Neutrophil (primary cell): ENCODE data around the gene MGRN1.

ENCODE experiments used
- H3K27ac ChIP-seq: fragments of 200-600 bp; sonication (generic); 2 replicates; pipeline ENCODE4 v1.5.1; 2016; ENCODE audit warnings: mild to moderate bottlenecking, moderate library complexity
- H3K27me3 ChIP-seq: fragments of 200-600 bp; sonication (generic); 2 replicates; pipeline ENCODE4 v1.6.0; 2016; ENCODE audit warnings: mild to moderate bottlenecking
- H3K36me3 ChIP-seq: fragments of 200-600 bp; sonication (generic); 2 replicates; pipeline ENCODE4 v1.5.1; 2017
- H3K4me1 ChIP-seq, 2 experiments: fragments of 200-600 bp in 1 of 2; sonication (generic) in 1 of 2; 1 replicate in 1 of 2; 2 replicates in 1 of 2; pipeline versions ENCODE4 v1.5.1 to v1.6.1; 2013 to 2016; ENCODE audit warnings: low read depth in 1 of 2, low read length in 1 of 2, mild to moderate bottlenecking in 1 of 2, moderate library complexity in 1 of 2; ENCODE audit not compliant: control insufficient read depth in 1 of 2, insufficient read depth in 1 of 2
- H3K4me3 ChIP-seq, 2 experiments: fragments of 200-600 bp in 1 of 2; sonication (generic) in 1 of 2; 1 replicate in 1 of 2; 2 replicates in 1 of 2; pipeline ENCODE4 v1.5.1; 2013 to 2016; ENCODE audit warnings: low read depth in 1 of 2, low read length in 1 of 2, mild to moderate bottlenecking in 1 of 2, moderate library complexity in 1 of 2
- H3K9me3 ChIP-seq: fragments of 200-600 bp; sonication (generic); 2 replicates; pipeline ENCODE4 v1.5.1; 2016
- CTCF ChIP-seq: fragments of 200-600 bp; sonication (generic); IDR thresholded peaks from 2 replicates; pipeline ENCODE4 v1.5.1; 2016; ENCODE audit warnings: antibody characterized with exemption

MGRN1 gene

DNA sequence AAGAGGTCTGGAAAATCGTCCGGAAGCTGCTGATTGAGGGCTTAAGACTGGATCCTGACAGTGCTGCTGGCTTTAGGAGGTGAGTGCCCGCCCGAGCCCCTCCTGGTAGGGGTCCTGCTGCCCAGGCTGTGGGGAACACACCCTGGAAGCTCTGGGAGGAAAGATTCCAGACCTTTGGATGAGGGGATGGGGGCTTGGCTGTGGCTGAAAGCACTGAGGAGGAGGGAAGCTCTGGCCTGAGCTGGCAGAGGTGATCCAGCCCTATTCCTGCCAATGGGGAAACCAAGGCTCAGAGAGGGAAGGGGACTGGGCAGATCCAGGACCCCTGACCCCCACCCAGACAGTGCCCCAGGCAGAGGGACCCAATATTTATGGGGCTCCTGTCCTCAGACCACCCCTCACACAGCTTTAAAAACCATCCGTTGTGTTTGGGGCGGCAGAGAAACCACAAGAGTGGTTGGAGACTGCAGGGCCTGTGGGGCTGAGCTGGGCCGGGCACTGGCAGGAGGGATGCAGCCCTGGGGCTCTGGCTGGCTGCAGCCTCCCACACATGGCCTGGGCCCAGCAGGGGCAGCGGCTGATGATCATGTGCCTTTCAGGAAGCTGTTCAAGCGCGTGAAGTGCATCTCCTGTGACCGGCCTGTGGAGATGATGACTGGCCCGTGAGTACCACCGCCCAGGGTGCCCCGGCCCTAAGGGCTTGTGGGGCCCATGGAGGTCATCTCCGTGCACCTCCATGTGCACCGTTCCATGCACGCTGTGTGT is 32.7 kb upstream of the MGRN1 start:
- H3K27me3 ChIP-seq: peaks cover 5% of the 10 kb centered on the region
- no peaks in the 10 kb centered on the region for H3K4me1 ChIP-seq
- H3K27ac ChIP-seq: no peak overlapping the region
- no peak overlapping the region for H3K4me3 ChIP-seq
- H3K9me3 ChIP-seq: no peaks in the 10 kb centered on the region
- H3K36me3 ChIP-seq: no peaks in the 10 kb centered on the region
- TF ChIP-seq CTCF: no peak

DNA sequence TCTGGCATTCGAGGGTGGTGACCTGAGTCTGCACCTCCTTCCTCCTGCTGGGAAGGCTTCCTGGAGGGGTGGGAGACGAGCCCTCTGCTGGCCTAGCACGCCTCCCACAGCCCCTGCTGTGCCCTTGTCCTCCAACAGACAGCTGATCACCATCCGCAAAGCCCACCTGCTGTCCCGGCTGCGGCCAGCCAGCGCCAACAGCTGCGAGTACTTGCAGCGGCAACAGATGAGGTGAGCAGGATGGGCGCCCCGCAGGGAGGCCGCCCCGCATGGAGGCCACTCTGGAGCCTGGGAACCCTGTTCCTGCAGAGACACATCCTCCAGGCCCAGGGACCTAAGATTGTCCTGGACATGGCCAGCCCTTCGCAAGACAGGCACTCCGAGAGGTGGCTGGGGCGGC is 31.5 kb upstream of the MGRN1 start:
- no peak for TF ChIP-seq CTCF
- Histone ChIP-seq H3K4me3 (no peak overlapping the region), H3K4me1 (no peaks in the 10 kb centered on the region), H3K9me3 (no peaks in the 10 kb centered on the region), H3K36me3 (no peaks in the 10 kb centered on the region), H3K27me3 (peaks cover 6% of the 10 kb centered on the region), H3K27ac (no peak overlapping the region)

DNA sequence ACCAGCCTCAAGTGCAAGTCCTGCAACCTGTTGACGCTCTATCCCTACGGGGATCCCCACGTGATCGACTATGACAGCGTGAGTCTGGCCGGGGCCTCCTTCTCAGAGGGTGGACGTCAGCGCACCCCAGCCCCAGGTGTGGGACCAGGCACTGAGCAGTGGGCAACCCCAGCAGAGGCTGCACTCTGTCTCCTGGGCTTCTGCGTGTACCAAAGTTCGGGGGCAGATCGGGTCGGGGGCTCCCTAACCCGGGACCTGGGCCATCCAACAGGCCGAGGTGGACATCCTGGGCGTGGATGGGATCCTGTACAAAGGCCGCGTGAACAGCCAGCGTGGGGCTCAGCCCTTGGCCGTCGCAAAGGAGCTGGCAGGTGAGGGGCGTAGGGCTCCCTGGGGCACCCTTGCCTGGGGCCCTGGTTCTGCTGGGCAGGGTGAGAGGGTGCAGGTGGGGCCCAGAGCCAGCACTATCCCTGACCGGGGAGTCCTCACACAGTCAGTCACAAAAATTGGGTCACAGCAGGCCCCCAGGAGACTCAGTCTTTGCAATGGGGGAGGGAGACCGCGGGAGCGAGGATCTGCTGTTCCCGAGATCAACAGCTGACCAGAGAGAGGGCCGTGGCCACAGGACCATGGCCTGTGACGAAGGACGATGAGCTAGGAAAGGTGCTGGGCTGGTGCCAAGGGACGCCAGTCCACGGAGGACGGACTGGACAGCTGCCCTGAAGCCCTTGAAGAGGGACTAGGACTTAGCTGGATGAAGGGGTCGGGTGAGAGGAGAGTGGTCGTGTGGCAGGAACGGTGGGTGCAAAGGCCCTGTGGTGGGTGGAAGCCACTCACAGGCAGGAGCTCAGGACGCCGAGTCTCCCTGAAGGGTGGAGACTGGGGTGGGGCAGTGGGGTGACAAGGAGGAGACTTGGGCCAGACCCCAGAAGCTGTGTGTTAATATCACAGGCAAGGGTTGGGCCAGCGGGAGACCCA is 29.9 kb upstream of the MGRN1 start:
- no peaks in the 10 kb centered on the region for H3K36me3 ChIP-seq
- no peak for TF ChIP-seq CTCF
- no peaks in the 10 kb centered on the region for H3K9me3 ChIP-seq
- no peaks in the 10 kb centered on the region for H3K4me1 ChIP-seq
- H3K27ac ChIP-seq: no peak overlapping the region
- H3K27me3 ChIP-seq: peaks cover 6% of the 10 kb centered on the region
- no peak overlapping the region for H3K4me3 ChIP-seq

DNA sequence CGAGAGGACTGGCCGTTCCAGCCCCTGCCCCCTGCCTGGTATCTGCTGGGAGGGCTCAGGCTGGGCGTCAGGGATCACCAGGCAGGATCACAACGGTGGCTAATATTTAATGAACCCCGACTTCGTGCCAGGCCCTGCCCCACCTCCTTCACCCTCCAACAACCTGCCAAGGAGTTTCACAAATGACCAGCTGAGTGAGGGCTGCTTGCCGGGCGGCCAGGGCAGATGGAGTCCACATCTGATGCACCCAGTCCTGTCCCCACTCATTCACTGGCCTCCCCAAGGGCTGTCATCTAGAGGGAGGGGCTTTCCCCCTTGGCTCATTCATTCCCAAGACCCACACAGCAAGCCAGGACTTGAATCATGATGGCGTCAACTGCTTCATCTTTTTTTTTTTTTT is 27.5 kb upstream of the MGRN1 start:
- Histone ChIP-seq H3K36me3 (no peaks in the 10 kb centered on the region), H3K4me1 (no peaks in the 10 kb centered on the region), H3K27me3 (peaks cover 14% of the 10 kb centered on the region), H3K4me3 (no peak overlapping the region), H3K9me3 (no peaks in the 10 kb centered on the region), H3K27ac (no peak overlapping the region)
- no peak for TF ChIP-seq CTCF

DNA sequence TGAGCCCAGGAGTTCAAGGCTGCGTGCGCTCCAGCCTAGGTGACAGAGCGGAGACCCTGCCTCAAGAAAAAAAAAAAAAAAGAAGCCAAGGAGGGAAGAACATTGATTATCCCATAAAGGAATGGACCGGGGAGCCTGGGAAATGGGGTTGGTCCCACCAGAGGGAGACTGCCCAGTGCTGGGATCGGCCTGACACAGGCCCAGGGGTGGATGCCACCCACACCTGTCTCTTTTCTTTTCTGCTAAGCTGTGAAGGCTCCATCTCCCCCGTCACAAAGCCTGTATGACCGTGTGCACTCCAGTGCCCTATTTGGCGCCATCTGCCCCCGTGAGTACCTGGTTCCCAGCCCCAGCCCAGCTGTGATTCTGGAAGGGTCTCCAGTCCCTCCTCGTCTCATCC is 25.6 kb upstream of the MGRN1 start:
- TF ChIP-seq CTCF: no peak
- Histone ChIP-seq H3K4me1 (no peaks in the 10 kb centered on the region), H3K36me3 (no peaks in the 10 kb centered on the region), H3K9me3 (no peaks in the 10 kb centered on the region), H3K4me3 (no peak overlapping the region), H3K27me3 (peaks cover 14% of the 10 kb centered on the region), H3K27ac (no peak overlapping the region)
